IgD-negative memory B cell (primary cell): Measurements from ENCODE around the gene CYP4F8. TPM values are rescaled to one million over a fixed set of nuclear protein-coding genes. Genes with fewer than 3 reads are reported as not detected.
A peak's percentile ranks its signal among the peaks of the same experiment; 100 is the strongest.

ENCODE experiments used
- H3K27ac Mint-ChIP-seq, 3 donors: one replicate each; pipeline ENCODE4 v1.8.0; 2020 to 2022; ENCODE audit warnings: mild to moderate bottlenecking in 3 of 3, mixed read lengths in 3 of 3, moderate library complexity in 1 of 3
- H3K27me3 Mint-ChIP-seq: one replicate; pipeline ENCODE4 v1.8.0; 2021; ENCODE audit warnings: mixed read lengths
- H3K36me3 Mint-ChIP-seq: one replicate; pipeline ENCODE4 v1.8.0; 2020; ENCODE audit warnings: mild to moderate bottlenecking, mixed read lengths
- H3K4me1 Mint-ChIP-seq, 3 donors: one replicate each; pipeline ENCODE4 v1.8.0; 2020 to 2022; ENCODE audit warnings: mixed read lengths in 3 of 3, mild to moderate bottlenecking in 1 of 3
- H3K4me3 Mint-ChIP-seq, 4 donors: one replicate each; pipeline ENCODE4 v1.8.0; 2020 to 2022; ENCODE audit warnings: mild to moderate bottlenecking in 4 of 4, mixed read lengths in 4 of 4, moderate library complexity in 3 of 4
- H3K9me3 Mint-ChIP-seq, 3 donors: one replicate each; pipeline ENCODE4 v1.8.0; 2020 to 2021; ENCODE audit warnings: mixed read lengths in 3 of 3, mild to moderate bottlenecking in 1 of 3
- polyA plus RNA-seq: library from polyadenylated mRNA; unstranded; fragments of 300-500 nt; fragmentation: Illumina TruSeq; gene quantifications from one replicate; pipeline ENCODE4 v1.2.3, GENCODE V29; 2021

CYP4F8 gene
- polyA plus RNA-seq, 1 donor from 2014 or later: not detected

GRCh38 chr19:15629003-15629880 is 14.2 kb downstream of the CYP4F8 start:
- Mint-ChIP-seq H3K4me1 (peaks cover 0 to 9% (median 5%) of the 10 kb centered on the region in 3 donors), H3K27ac (peak overlapping the region in 1 of 3 donors; percentile 22), H3K9me3 (peaks cover 0 to 2% (median 0%) of the 10 kb centered on the region in 3 donors), H3K27me3 (no peaks in the 10 kb centered on the region), H3K4me3 (no peak overlapping the region), H3K36me3 (no peaks in the 10 kb centered on the region)

- no peak overlapping the region for H3K4me3 Mint-ChIP-seq
- H3K27me3 Mint-ChIP-seq: no peaks in the 10 kb centered on the region
- no peak overlapping the region for H3K27ac Mint-ChIP-seq
- peaks cover 5 to 9% (median 7%) of the 10 kb centered on the region in 3 donors for H3K4me1 Mint-ChIP-seq
- H3K9me3 Mint-ChIP-seq: peaks cover 0 to 2% (median 0%) of the 10 kb centered on the region in 3 donors
- H3K36me3 Mint-ChIP-seq: no peaks in the 10 kb centered on the region
Observed at GRCh38 chr19:15631817-15632216, 16.8 kb downstream of the CYP4F8 start.

- peaks cover 0 to 2% (median 0%) of the 10 kb centered on the region in 3 donors for H3K9me3 Mint-ChIP-seq
- no peak overlapping the region for H3K4me3 Mint-ChIP-seq
- peaks cover 5 to 9% (median 7%) of the 10 kb centered on the region in 3 donors for H3K4me1 Mint-ChIP-seq
- peaks cover 1% of the 10 kb centered on the region for H3K27me3 Mint-ChIP-seq
- no peak overlapping the region for H3K27ac Mint-ChIP-seq
- no peaks in the 10 kb centered on the region for H3K36me3 Mint-ChIP-seq
Observed at GRCh38 chr19:15633082-15633835, 18.2 kb downstream of the CYP4F8 start.

GRCh38 chr19:15634105-15634504 is 19.1 kb downstream of the CYP4F8 start:
- H3K27ac Mint-ChIP-seq: no peak overlapping the region
- peaks cover 0 to 2% (median 0%) of the 10 kb centered on the region in 3 donors for H3K9me3 Mint-ChIP-seq
- H3K36me3 Mint-ChIP-seq: no peaks in the 10 kb centered on the region
- no peak overlapping the region for H3K4me3 Mint-ChIP-seq
- H3K4me1 Mint-ChIP-seq: peaks cover 5 to 9% (median 7%) of the 10 kb centered on the region in 3 donors
- H3K27me3 Mint-ChIP-seq: peaks cover 1% of the 10 kb centered on the region

- Mint-ChIP-seq H3K36me3 (no peaks in the 10 kb centered on the region), H3K9me3 (peaks cover 0 to 2% (median 0%) of the 10 kb centered on the region in 3 donors), H3K4me3 (no peak overlapping the region), H3K27ac (no peak overlapping the region), H3K4me1 (peaks cover 5 to 11% (median 7%) of the 10 kb centered on the region in 3 donors), H3K27me3 (peaks cover 5% of the 10 kb centered on the region)
Observed at GRCh38 chr19:15635016-15635805, 20.2 kb downstream of the CYP4F8 start.

DNA sequence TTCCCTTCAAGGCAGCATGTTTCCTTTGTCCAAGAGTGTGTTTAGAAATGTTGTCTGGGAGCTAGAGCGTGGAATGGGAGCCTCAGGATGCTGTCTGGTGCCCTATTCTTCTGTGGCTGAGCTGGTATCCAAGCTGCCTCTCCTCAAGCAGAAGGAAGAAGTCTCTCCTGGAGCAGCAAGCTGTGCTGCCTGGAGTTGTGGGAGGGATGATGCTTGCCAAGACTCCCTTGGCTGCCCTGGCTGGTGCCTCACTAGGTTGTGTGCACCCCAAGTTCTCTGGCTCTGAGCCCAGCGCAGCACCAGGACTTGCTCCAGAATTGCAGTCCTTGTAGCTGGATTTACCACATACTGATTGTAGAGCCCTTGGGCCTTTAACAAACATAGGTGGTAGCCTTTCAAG is 21.0 kb downstream of the CYP4F8 start:
- H3K4me1 Mint-ChIP-seq: peaks cover 7 to 11% (median 7%) of the 10 kb centered on the region in 3 donors
- peaks cover 0 to 2% (median 0%) of the 10 kb centered on the region in 3 donors for H3K9me3 Mint-ChIP-seq
- H3K4me3 Mint-ChIP-seq: no peak overlapping the region
- peaks cover 5% of the 10 kb centered on the region for H3K27me3 Mint-ChIP-seq
- H3K27ac Mint-ChIP-seq: no peak overlapping the region
- H3K36me3 Mint-ChIP-seq: no peaks in the 10 kb centered on the region

- peaks cover 6 to 9% (median 8%) of the 10 kb centered on the region in 3 donors for H3K4me1 Mint-ChIP-seq
- no peaks in the 10 kb centered on the region for H3K36me3 Mint-ChIP-seq
- H3K27me3 Mint-ChIP-seq: peaks cover 5% of the 10 kb centered on the region
- peak overlapping the region in 1 of 4 donors; percentile 26 for H3K4me3 Mint-ChIP-seq
- no peaks in the 10 kb centered on the region for H3K9me3 Mint-ChIP-seq
- H3K27ac Mint-ChIP-seq: no peak overlapping the region
Observed at GRCh38 chr19:15639596-15639995, 24.6 kb downstream of the CYP4F8 start.

DNA sequence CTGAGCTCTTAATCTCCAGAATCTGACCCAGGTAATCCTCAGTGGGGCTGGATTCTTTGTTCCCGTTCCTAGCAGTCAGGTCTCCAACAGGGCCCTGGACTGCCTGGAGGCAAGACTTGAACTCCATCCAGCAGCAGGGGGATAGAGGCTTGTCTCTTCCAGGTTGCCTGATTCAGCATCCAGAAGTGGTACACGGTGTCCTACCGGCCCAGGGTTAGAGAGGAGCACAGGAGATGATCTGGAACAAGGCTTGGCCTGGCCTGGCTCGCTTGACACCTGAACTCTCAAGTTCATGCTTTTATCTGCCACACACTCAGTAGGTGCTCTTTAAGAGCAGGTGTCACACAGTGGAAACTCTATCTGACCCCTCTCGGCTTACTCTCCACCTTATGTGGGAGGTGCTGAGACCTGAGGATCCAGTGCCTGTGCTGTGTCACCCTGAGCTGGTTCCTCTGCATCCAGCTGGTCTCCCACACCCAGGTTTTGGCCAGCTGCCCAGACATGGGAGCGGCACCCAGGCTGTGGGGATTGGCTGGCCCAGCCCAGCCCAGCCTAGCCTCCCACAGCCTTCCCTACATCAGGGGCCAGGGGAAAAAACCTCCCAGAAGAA is 25.4 kb downstream of the CYP4F8 start, which contains the start of gene CYP4F3:
CYP4F3 (plus strand) TSS at position 604 of the 610 bp plus-strand sequence. CDS start 519 bp downstream, outside the sequence.
- H3K4me1 Mint-ChIP-seq: peaks cover 5 to 8% (median 6%) of the 10 kb centered on the region in 3 donors
- peak within 1 kb of the TSS in 2 of 4 donors; percentile 39 to 66 for H3K4me3 Mint-ChIP-seq
- no peak within 1 kb of the TSS for H3K27ac Mint-ChIP-seq
- no peaks in the 10 kb centered on the region for H3K36me3 Mint-ChIP-seq
- peaks cover 5% of the 10 kb centered on the region for H3K27me3 Mint-ChIP-seq
- peaks cover 0 to 2% (median 0%) of the 10 kb centered on the region in 3 donors for H3K9me3 Mint-ChIP-seq

DNA sequence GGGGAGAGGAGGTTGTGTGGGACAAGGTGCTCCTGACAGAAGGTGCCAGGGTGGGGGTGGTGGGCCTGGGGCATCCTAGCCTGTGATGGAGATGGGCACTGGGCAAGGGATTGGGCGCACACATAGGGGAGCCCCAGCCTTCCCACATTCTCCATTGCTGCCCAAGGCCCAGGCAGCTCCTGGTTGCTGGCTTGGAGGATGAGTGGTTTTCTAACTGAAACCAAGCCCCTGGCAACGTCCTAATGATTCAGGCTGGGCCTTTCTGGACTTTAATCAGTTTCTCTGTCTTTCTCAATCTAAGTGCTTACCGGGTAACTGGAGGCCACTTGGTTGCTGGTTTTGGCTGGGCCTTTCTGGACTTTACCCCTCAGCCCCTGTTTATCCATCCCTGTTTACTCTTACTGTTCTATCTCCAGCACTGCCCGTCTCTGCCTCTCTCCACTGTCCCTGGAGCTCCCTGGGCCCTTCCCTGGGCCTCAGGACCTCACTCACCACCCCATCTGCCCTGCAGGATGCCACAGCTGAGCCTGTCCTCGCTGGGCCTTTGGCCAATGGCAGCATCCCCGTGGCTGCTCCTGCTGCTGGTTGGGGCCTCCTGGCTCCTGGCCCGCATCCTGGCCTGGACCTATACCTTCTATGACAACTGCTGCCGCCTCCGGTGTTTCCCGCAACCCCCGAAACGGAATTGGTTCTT is 26.0 kb downstream of the CYP4F8 start:
- no peak overlapping the region for H3K27ac Mint-ChIP-seq
- H3K4me3 Mint-ChIP-seq: peak overlapping the region in 2 of 4 donors; percentile 39 to 66
- no peaks in the 10 kb centered on the region for H3K36me3 Mint-ChIP-seq
- peaks cover 5% of the 10 kb centered on the region for H3K27me3 Mint-ChIP-seq
- H3K4me1 Mint-ChIP-seq: peaks cover 5 to 8% (median 6%) of the 10 kb centered on the region in 3 donors
- H3K9me3 Mint-ChIP-seq: peaks cover 0 to 2% (median 0%) of the 10 kb centered on the region in 3 donors

DNA sequence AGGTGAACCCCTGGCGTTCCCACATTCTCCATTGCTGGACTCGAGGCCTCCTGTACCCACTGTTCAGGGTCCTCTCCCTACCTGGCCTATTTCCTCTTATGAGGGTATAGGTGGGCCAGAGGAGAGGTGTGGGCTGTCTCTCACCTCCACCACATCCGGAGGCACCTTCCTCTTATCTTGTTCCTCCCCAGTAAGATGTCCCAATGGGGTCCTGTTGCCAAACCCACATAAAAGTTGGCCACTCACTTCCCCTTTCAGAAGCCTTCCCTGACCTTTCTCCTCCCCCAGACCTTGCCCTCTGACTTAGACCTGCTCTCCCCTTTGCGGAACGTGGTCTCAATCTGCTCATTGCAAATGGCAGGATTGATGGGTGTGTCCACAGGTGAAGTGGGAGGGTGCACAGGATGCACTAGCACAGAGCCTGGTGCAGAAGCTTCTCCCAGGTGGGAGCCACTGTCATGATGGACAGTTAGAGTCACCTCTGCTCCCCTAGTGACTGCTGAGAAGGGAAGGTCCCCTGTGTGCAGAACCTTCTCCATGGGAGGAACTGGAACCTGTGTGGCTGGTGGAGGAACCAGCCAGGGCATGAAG is 27.0 kb downstream of the CYP4F8 start:
- Mint-ChIP-seq H3K4me3 (peak overlapping the region in 2 of 4 donors; percentile 35 to 55), H3K4me1 (peaks cover 5 to 8% (median 6%) of the 10 kb centered on the region in 3 donors), H3K27me3 (peaks cover 10% of the 10 kb centered on the region), H3K9me3 (peaks cover 0 to 3% (median 2%) of the 10 kb centered on the region in 3 donors), H3K27ac (no peak overlapping the region), H3K36me3 (no peaks in the 10 kb centered on the region)

DNA sequence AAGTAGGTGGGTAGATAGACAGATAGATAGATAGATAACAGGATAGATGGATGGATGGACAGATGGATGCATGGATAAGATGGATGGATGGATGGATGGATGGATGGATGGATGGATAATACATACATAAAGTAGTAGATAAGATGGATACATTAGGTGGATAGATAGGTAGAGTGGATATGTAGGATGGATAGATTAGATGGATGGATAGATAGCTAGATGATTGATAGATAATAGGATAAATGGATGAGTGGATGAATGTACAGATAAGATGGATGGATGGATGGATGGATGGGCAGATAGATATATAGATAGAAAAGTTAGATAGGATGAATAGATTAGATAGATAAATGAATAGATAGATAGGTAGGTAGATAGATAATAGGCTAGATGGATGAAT is 27.8 kb downstream of the CYP4F8 start:
- Mint-ChIP-seq H3K4me1 (peaks cover 5 to 8% (median 6%) of the 10 kb centered on the region in 3 donors), H3K4me3 (peak overlapping the region in 1 of 4 donors; percentile 34), H3K36me3 (no peaks in the 10 kb centered on the region), H3K27ac (no peak overlapping the region), H3K9me3 (peaks cover 1 to 3% (median 2%) of the 10 kb centered on the region in 3 donors), H3K27me3 (peaks cover 11% of the 10 kb centered on the region)

- H3K4me1 Mint-ChIP-seq: peaks cover 5 to 8% (median 6%) of the 10 kb centered on the region in 3 donors
- H3K36me3 Mint-ChIP-seq: no peaks in the 10 kb centered on the region
- no peak overlapping the region for H3K4me3 Mint-ChIP-seq
Observed at GRCh38 chr19:15643387-15643786, 28.4 kb downstream of the CYP4F8 start.

DNA sequence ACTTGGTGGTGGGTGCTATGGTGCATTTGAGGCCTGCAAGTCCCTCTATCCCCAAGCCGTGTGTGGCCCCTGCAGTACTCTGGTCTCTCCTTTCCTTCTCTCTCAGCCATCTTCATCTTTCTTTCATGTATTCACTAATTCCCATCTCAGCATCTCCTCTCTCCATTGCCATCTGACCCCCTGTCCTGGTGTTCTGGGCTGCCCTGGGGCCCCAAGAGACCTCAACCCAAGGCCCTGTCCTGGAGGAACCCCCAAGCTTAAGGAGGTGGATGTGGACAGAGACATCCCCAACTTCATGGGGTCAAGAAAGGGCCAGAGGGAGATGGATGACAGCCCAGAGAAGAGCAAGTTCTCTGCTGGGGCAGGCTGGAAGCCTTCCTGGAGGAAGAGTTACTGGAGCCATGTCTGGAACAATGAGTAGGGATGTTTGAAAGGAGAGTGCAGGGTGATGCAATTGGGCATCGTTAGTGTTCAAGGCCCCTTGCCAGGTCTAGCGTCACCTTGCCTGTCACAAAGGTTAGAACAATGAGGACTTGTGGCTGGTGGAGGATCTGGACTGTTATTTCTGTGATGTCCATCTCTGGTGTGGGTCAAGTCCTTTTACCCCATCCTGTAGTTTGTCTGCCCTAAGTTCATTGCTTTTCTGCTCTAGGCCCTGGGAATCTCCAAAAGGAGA is 29.2 kb downstream of the CYP4F8 start:
- peaks cover 5 to 8% (median 6%) of the 10 kb centered on the region in 3 donors for H3K4me1 Mint-ChIP-seq
- no peak overlapping the region for H3K27ac Mint-ChIP-seq
- peaks cover 10% of the 10 kb centered on the region for H3K27me3 Mint-ChIP-seq
- no peak overlapping the region for H3K4me3 Mint-ChIP-seq
- H3K36me3 Mint-ChIP-seq: no peaks in the 10 kb centered on the region
- peaks cover 2 to 3% (median 3%) of the 10 kb centered on the region in 3 donors for H3K9me3 Mint-ChIP-seq

More at GRCh38 chr19:15643387-15643786, 28.4 kb downstream of the CYP4F8 start:
- H3K9me3 Mint-ChIP-seq: peaks cover 2 to 3% (median 3%) of the 10 kb centered on the region in 3 donors
- H3K27me3 Mint-ChIP-seq: peaks cover 11% of the 10 kb centered on the region
- H3K27ac Mint-ChIP-seq: no peak overlapping the region
